Endodermal cell (in vitro differentiated cells): ENCODE measurements around the gene PLAC9. TPM values are rescaled to one million over a fixed set of nuclear protein-coding genes. Genes with fewer than 3 reads are reported as not detected.

Experiments
- DNase-seq: peaks from one replicate; pipeline ENCODE4 v3.0.0-alpha.2; 2017
- H3K27ac ChIP-seq: 2 replicates; pipeline ENCODE4 v1.5.1; 2013; ENCODE audit warnings: mild to moderate bottlenecking, low read depth, low read length, moderate library complexity
- H3K27me3 ChIP-seq: 2 replicates; pipeline ENCODE4 v1.6.1; 2013; ENCODE audit warnings: mild to moderate bottlenecking, low read length, moderate library complexity; ENCODE audit not compliant: insufficient read depth, control insufficient read depth, poor library complexity, severe bottlenecking
- H3K36me3 ChIP-seq: 2 replicates; pipeline ENCODE4 v1.7.0; 2013; ENCODE audit warnings: mild to moderate bottlenecking, low read length, moderate library complexity; ENCODE audit not compliant: control insufficient read depth, insufficient read depth
- H3K4me1 ChIP-seq: one replicate; pipeline ENCODE4 v1.7.0; 2013; ENCODE audit warnings: low read length; ENCODE audit not compliant: control insufficient read depth, insufficient read depth
- H3K4me3 ChIP-seq: 2 replicates; pipeline ENCODE4 v1.5.1; 2013; ENCODE audit warnings: mild to moderate bottlenecking, low read length, moderate library complexity
- H3K9ac ChIP-seq: 2 replicates; pipeline ENCODE4 v1.6.1; 2013; ENCODE audit warnings: mild to moderate bottlenecking, low read length, moderate library complexity; ENCODE audit not compliant: poor library complexity, severe bottlenecking; ENCODE audit errors: extremely low read depth
- H3K9me3 ChIP-seq: 2 replicates; pipeline ENCODE4 v1.6.1; 2013; ENCODE audit warnings: mild to moderate bottlenecking, low read length, moderate library complexity; ENCODE audit not compliant: control insufficient read depth
- H3K27ac Mint-ChIP-seq: 2 replicates; pipeline ENCODE4 v1.8.0; 2020; ENCODE audit warnings: mixed read lengths
- H3K27me3 Mint-ChIP-seq: 2 replicates; pipeline ENCODE4 v1.8.0; 2021; ENCODE audit warnings: mild to moderate bottlenecking, mixed read lengths; ENCODE audit not compliant: insufficient read depth
- H3K36me3 Mint-ChIP-seq: 2 replicates; pipeline ENCODE4 v1.8.0; 2020; ENCODE audit warnings: low read depth, mixed read lengths
- H3K4me1 Mint-ChIP-seq: 2 replicates; pipeline ENCODE4 v1.8.0; 2020; ENCODE audit warnings: mixed read lengths
- H3K4me3 Mint-ChIP-seq: 2 replicates; pipeline ENCODE4 v1.8.0; 2020; ENCODE audit warnings: mild to moderate bottlenecking, moderate library complexity, mixed read lengths
- H3K9me3 Mint-ChIP-seq: 2 replicates; pipeline ENCODE4 v1.8.0; 2020; ENCODE audit warnings: mild to moderate bottlenecking, mixed read lengths
- WGBS, 2 experiments: methylation state at CpG; one replicate each; pipeline versions ENCODE4 v1.1.5 to v1.1.7; 2013; ENCODE audit warnings: missing lambda C conversion rate in 2 of 2, mixed read lengths in 1 of 2; ENCODE audit not compliant: insufficient coverage in 1 of 2, insufficient read length in 1 of 2; 5-methylcytosine and 5-hydroxymethylcytosine counted together
- total RNA-seq, 2 donors: library from RNA; stranded (reverse); fragmentation: NEBNext Ultra II Directional in 1 of 2; extraction: Animal tissue kit (Norgen Biotek cat#: 25700) in 1 of 2; gene quantifications; 2 replicates in 1 of 2; 3 replicates in 1 of 2; pipeline ENCODE4 v1.2.1, GENCODE V29; 2021
- TF ChIP-seq, protein P1 (sequence below): fragments of 200-600 bp; sonication (generic); conservative IDR thresholded peaks from 2 replicates; pipeline ENCODE4 v1.5.0; 2021; ENCODE audit warnings: antibody characterized with exemption, mild to moderate bottlenecking

PLAC9 gene
- total RNA-seq, 2 donors from 2014 or later = 8.4 to 14.9 TPM

GRCh38 chr10:80165173-80165572, 32.6 kb downstream of the PLAC9 start:
- peaks cover 4% of the 10 kb centered on the region for H3K4me1 Mint-ChIP-seq
- 94% methylated on average over 7 of the region's 7 CpGs; no CpG with 5 or more reads in 1 of the 2 experiments for whole genome bisulfite sequencing, 2 experiments
- Histone ChIP-seq H3K27me3 (no peaks in the 10 kb centered on the region), H3K9me3 (no peaks in the 10 kb centered on the region), H3K9ac (no peak overlapping the region), H3K27ac (no peak overlapping the region), H3K36me3 (peaks cover 69% of the 10 kb centered on the region), H3K4me3 (no peak overlapping the region), H3K4me1 (no peaks in the 10 kb centered on the region)
- no peak for DNase-seq
- no peaks in the 10 kb centered on the region for H3K27me3 Mint-ChIP-seq
- H3K27ac Mint-ChIP-seq = no peak overlapping the region
- H3K9me3 Mint-ChIP-seq = no peaks in the 10 kb centered on the region
- peaks cover 44% of the 10 kb centered on the region for H3K36me3 Mint-ChIP-seq
- H3K4me3 Mint-ChIP-seq = no peak overlapping the region
- TF ChIP-seq, protein P1, sequence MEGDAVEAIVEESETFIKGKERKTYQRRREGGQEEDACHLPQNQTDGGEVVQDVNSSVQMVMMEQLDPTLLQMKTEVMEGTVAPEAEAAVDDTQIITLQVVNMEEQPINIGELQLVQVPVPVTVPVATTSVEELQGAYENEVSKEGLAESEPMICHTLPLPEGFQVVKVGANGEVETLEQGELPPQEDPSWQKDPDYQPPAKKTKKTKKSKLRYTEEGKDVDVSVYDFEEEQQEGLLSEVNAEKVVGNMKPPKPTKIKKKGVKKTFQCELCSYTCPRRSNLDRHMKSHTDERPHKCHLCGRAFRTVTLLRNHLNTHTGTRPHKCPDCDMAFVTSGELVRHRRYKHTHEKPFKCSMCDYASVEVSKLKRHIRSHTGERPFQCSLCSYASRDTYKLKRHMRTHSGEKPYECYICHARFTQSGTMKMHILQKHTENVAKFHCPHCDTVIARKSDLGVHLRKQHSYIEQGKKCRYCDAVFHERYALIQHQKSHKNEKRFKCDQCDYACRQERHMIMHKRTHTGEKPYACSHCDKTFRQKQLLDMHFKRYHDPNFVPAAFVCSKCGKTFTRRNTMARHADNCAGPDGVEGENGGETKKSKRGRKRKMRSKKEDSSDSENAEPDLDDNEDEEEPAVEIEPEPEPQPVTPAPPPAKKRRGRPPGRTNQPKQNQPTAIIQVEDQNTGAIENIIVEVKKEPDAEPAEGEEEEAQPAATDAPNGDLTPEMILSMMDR = no peak

- peaks cover 3% of the 10 kb centered on the region for H3K4me1 Mint-ChIP-seq
- H3K4me3 Mint-ChIP-seq = no peak overlapping the region
- WGBS, 2 experiments = 95 to 99% methylated on average over 19 to 28 of the region's 28 CpGs
- H3K27me3 Mint-ChIP-seq = no peaks in the 10 kb centered on the region
- Histone ChIP-seq H3K36me3 (peaks cover 64% of the 10 kb centered on the region), H3K27ac (no peak overlapping the region), H3K9me3 (no peaks in the 10 kb centered on the region), H3K4me1 (no peaks in the 10 kb centered on the region), H3K9ac (no peak overlapping the region), H3K4me3 (no peak overlapping the region), H3K27me3 (no peaks in the 10 kb centered on the region)
- no peak for DNase-seq
- TF ChIP-seq, protein P1 = no peak
- H3K9me3 Mint-ChIP-seq = no peaks in the 10 kb centered on the region
- H3K36me3 Mint-ChIP-seq = peaks cover 30% of the 10 kb centered on the region
- H3K27ac Mint-ChIP-seq = no peak overlapping the region
These were observed 34.3 kb downstream of the PLAC9 start for GRCh38 chr10:80166581-80167470.

- H3K4me3 ChIP-seq = no peak overlapping the region
- H3K27me3 ChIP-seq = no peaks in the 10 kb centered on the region
- no peak overlapping the region for H3K4me3 Mint-ChIP-seq
- peaks cover 56% of the 10 kb centered on the region for H3K36me3 ChIP-seq
- WGBS, 2 experiments = 88% methylated on average over 7 to 8 of the region's 8 CpGs
- H3K4me1 Mint-ChIP-seq = peaks cover 5% of the 10 kb centered on the region
- H3K9me3 Mint-ChIP-seq = no peaks in the 10 kb centered on the region
- no peak overlapping the region for H3K27ac ChIP-seq
- TF ChIP-seq, protein P1 = no peak
- peaks cover 29% of the 10 kb centered on the region for H3K36me3 Mint-ChIP-seq
- no peaks in the 10 kb centered on the region for H3K9me3 ChIP-seq
- no peak overlapping the region for H3K9ac ChIP-seq
- H3K27me3 Mint-ChIP-seq = no peaks in the 10 kb centered on the region
- no peaks in the 10 kb centered on the region for H3K4me1 ChIP-seq
- no peak for DNase-seq
- H3K27ac Mint-ChIP-seq = no peak overlapping the region
These were observed 35.1 kb downstream of the PLAC9 start for GRCh38 chr10:80167471-80168161.
